ENCODE data around the gene NR1H3. TPM values are rescaled to one million over a fixed set of nuclear protein-coding genes. Genes with fewer than 3 reads are reported as not detected.

The NR1H3 gene
- total RNA-seq, 1 donor from 2014 or later = 14.4 TPM

DNA sequence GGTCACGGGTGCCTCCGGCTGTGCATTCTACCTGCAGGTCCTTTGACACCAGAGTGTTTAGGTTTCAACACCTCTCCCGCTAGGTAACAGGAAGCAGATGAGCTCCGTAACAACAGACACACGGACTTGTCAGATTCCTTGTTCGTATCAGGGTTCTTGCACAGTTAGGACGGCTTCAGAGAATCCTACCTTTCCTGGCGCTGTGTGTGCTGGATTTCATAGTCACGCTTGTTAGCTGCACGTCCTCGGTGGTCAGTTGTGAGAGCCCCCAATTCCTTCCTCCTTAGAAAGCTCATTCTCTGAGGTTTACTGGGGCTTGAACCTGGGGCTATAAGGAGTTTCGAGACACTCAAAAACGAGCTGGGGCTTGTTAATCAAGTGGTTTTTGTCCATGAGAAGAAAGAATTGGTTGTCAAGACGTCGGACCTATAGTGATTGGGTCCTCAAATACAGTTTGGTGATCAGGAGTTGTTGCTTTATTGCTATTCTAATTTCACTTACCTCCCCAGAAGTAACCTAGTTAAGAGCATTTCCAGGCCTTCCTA, 42.4 kb upstream of the NR1H3 start:
- no peak for DNase-seq (ENCODE audit: extremely low spot score, unreplicated experiment)
- H3K4me1 Mint-ChIP-seq (ENCODE audit: unreplicated experiment) = peaks cover 50% of the 10 kb centered on the region
- peaks cover 8% of the 10 kb centered on the region for H3K36me3 Mint-ChIP-seq (ENCODE audit: unreplicated experiment)

DNA sequence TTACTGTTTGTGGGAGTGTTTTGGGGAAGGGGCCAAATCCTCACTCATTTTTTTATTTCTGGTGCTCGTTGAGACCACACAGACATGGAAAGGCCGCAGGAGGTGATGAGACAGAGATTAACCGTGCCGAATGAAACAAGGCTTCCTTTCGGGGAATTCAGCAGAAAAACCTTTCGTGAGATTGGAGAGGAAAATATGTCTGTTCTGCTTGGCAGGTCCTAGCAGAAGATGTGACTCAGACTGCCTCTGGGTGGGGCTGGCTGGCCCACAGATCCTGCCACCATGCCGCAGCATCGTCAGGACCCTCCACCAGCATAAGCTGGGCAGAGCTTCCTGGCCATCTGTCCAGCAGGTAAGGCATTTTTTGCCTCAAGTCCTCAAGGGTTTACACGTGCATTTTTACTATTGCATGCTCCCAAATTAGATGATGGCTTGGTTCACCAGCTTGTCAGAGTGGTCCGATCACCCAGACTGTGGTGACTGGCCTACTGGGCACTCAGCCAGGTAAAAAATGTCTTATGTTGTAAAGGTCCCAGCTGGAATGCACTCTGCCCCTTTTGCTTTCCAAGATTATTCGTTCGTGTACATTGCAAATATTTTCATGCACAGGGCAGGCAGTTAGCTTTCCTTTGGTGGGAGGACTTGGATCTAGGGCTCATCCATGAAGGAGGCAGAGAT, 41.5 kb upstream of the NR1H3 start:
- Mint-ChIP-seq H3K4me1 (ENCODE audit: unreplicated experiment) (peaks cover 59% of the 10 kb centered on the region), H3K27ac (ENCODE audit: unreplicated experiment) (peak overlapping the region; percentile 95), H3K9me3 (ENCODE audit: unreplicated experiment) (no peaks in the 10 kb centered on the region), H3K27me3 (ENCODE audit: unreplicated experiment) (no peaks in the 10 kb centered on the region), H3K36me3 (ENCODE audit: unreplicated experiment) (peaks cover 8% of the 10 kb centered on the region), H3K4me3 (ENCODE audit: unreplicated experiment) (peak overlapping the region; percentile 91)
- TF ChIP-seq, protein P1, sequence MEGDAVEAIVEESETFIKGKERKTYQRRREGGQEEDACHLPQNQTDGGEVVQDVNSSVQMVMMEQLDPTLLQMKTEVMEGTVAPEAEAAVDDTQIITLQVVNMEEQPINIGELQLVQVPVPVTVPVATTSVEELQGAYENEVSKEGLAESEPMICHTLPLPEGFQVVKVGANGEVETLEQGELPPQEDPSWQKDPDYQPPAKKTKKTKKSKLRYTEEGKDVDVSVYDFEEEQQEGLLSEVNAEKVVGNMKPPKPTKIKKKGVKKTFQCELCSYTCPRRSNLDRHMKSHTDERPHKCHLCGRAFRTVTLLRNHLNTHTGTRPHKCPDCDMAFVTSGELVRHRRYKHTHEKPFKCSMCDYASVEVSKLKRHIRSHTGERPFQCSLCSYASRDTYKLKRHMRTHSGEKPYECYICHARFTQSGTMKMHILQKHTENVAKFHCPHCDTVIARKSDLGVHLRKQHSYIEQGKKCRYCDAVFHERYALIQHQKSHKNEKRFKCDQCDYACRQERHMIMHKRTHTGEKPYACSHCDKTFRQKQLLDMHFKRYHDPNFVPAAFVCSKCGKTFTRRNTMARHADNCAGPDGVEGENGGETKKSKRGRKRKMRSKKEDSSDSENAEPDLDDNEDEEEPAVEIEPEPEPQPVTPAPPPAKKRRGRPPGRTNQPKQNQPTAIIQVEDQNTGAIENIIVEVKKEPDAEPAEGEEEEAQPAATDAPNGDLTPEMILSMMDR (IDR thresholded peaks at IDR 0.05) = peak; percentile 14
- DNase-seq (ENCODE audit: extremely low spot score, unreplicated experiment) = peak; percentile 88

More for the DNA sequence above, 42.4 kb upstream of the NR1H3 start:
- no peaks in the 10 kb centered on the region for H3K27me3 Mint-ChIP-seq (ENCODE audit: unreplicated experiment)
- H3K9me3 Mint-ChIP-seq (ENCODE audit: unreplicated experiment) = no peaks in the 10 kb centered on the region
- TF ChIP-seq, protein P1 (IDR thresholded peaks at IDR 0.05) = no peak
- peak overlapping the region; percentile 95 for H3K27ac Mint-ChIP-seq (ENCODE audit: unreplicated experiment)
- H3K4me3 Mint-ChIP-seq (ENCODE audit: unreplicated experiment) = peak overlapping the region; percentile 91

DNA sequence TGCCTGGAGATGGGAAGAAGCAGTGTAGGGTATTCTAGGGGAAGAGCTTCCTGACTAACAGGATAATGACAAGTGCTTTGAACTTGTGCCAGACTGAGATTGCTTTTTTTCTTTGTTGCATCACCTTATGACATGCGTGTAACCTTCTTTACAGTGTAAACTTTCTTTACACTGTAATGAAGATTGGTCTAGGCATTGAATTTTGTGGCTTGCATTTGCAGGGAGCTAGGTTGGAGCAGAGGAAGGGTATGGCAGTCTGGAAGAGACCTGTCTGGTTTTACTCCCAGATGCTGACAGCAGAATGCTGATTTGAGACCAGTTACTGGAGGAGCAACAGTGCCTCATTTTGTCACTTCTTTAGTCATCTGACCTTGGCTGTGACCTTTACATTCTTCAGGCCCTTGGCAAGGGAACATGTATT, 37.4 kb upstream of the NR1H3 start:
- peaks cover 10% of the 10 kb centered on the region for H3K36me3 Mint-ChIP-seq (ENCODE audit: unreplicated experiment)
- H3K27ac Mint-ChIP-seq (ENCODE audit: unreplicated experiment) = peak overlapping the region; percentile 76
- peaks cover 80% of the 10 kb centered on the region for H3K4me1 Mint-ChIP-seq (ENCODE audit: unreplicated experiment)
- H3K9me3 Mint-ChIP-seq (ENCODE audit: unreplicated experiment) = no peaks in the 10 kb centered on the region
- no peaks in the 10 kb centered on the region for H3K27me3 Mint-ChIP-seq (ENCODE audit: unreplicated experiment)
- TF ChIP-seq, protein P1 (IDR thresholded peaks at IDR 0.05) = no peak
- peak overlapping the region; percentile 16 for H3K4me3 Mint-ChIP-seq (ENCODE audit: unreplicated experiment)
- DNase-seq (ENCODE audit: extremely low spot score, unreplicated experiment) = no peak

DNA sequence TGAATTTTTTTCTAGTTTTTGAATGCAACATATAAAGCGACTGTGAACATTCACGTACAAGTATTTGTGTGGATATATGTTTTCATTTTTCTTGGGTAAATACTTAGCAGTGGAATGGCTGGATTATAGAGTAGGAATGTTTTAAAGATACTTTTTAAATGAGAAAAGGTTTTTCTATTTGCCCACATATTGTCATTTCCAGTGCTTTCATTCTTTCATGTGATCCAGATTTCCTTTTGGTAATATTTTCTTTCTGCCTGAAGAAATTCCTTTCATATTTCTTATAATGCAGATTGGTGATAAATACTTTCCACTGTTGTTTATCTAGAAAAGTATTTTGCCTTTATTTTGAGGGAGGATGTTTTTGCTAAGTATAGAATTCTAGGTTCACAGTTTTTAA, 35.1 kb upstream of the NR1H3 start:
- peaks cover 15% of the 10 kb centered on the region for H3K36me3 Mint-ChIP-seq (ENCODE audit: unreplicated experiment)
- H3K4me3 Mint-ChIP-seq (ENCODE audit: unreplicated experiment) = peak overlapping the region; percentile 29
- peaks cover 70% of the 10 kb centered on the region for H3K4me1 Mint-ChIP-seq (ENCODE audit: unreplicated experiment)
- no peak for DNase-seq (ENCODE audit: extremely low spot score, unreplicated experiment)
- TF ChIP-seq, protein P1 (IDR thresholded peaks at IDR 0.05) = no peak
- H3K27ac Mint-ChIP-seq (ENCODE audit: unreplicated experiment) = peak overlapping the region; percentile 84
- no peaks in the 10 kb centered on the region for H3K9me3 Mint-ChIP-seq (ENCODE audit: unreplicated experiment)
- no peaks in the 10 kb centered on the region for H3K27me3 Mint-ChIP-seq (ENCODE audit: unreplicated experiment)

DNA sequence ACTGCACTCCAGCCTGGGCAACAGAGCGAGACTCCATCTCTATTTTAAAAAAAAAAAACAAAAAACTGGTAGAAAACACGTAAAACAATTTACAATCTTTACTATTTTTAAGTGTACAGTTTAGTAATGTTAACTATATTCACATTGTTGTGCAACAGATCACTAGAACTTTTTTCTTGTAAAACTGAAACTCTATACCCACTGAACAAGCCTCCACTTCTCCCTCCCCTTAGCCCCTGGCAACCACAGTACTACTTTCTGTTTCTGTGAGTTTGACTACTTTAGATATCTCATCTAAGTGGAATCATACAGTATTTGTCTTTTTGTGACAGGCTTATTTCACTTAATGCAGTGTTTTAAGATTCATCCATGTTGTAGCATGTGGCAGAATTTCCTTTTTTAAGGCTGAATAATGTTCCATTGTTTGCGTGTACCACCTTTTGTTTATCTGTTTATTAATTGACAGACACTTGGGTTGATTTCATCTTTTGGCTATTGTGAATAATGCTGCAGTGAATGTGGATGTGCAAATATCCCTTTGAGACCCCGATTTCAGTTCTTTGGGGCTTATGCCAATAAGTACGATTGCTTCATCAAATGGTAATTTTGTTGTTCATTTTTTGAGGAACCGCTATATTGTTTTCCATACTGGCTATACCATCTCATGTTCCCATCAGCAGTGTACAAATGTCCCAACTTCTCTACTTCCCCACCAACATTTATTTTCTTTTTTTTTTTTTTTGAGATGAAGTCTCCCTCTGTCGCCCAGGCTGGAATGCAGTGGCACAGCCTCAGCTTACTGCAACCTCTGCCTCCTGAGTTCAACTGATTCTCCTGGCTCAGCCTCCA, 32.0 kb upstream of the NR1H3 start:
- H3K4me3 Mint-ChIP-seq (ENCODE audit: unreplicated experiment) = no peak overlapping the region
- no peak for DNase-seq (ENCODE audit: extremely low spot score, unreplicated experiment)
- TF ChIP-seq, protein P1 (IDR thresholded peaks at IDR 0.05) = no peak
- H3K27ac Mint-ChIP-seq (ENCODE audit: unreplicated experiment) = peak overlapping the region; percentile 52
- H3K36me3 Mint-ChIP-seq (ENCODE audit: unreplicated experiment) = peaks cover 17% of the 10 kb centered on the region
- no peaks in the 10 kb centered on the region for H3K27me3 Mint-ChIP-seq (ENCODE audit: unreplicated experiment)
- peaks cover 47% of the 10 kb centered on the region for H3K4me1 Mint-ChIP-seq (ENCODE audit: unreplicated experiment)
- H3K9me3 Mint-ChIP-seq (ENCODE audit: unreplicated experiment) = no peaks in the 10 kb centered on the region
